PC-3 (cell line): ENCODE measurements around the gene ZSWIM8.

Source experiments
- EZH2 ChIP-seq: fragments of 300-600 bp; sonication (generic); IDR thresholded peaks from one replicate; pipeline ENCODE4 v1.6.1; 2017; ENCODE audit warnings: antibody characterized with exemption, mild to moderate bottlenecking, low read length; ENCODE audit not compliant: unreplicated experiment
- EZH2phosphoT487 ChIP-seq: fragments of 300-600 bp; sonication (generic); IDR thresholded peaks from 2 replicates; pipeline ENCODE4 v1.6.1; 2018; ENCODE audit warnings: mild to moderate bottlenecking, antibody characterized with exemption, low read length, borderline replicate concordance
- TF ChIP-seq, protein P1 (sequence below): fragments of 300-600 bp; sonication (generic); conservative IDR thresholded peaks from 2 replicates; pipeline ENCODE4 v1.5.1; 2017; ENCODE audit warnings: antibody characterized with exemption, low read depth, mild to moderate bottlenecking, low read length

DNA sequence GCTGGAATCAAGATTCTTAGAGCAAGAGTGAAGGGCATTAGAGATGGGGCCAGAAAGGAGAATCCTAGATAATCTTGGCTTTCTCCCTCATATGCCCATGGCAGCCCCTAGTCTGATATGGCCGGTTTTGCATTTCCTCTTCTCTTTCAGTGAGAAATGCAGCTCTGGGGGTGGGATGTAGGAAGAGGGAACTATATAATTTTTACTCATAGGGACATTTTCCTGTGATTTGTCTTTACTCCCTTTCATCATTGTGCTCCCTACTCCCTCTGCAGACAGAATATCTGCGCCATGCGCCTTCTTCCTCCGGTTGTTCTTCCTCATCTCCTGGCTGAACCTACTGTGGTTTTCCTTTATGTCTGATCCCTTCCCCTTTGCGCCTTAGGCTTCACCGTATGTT, 20.3 kb upstream of the ZSWIM8 start:
- TF ChIP-seq, protein P1, sequence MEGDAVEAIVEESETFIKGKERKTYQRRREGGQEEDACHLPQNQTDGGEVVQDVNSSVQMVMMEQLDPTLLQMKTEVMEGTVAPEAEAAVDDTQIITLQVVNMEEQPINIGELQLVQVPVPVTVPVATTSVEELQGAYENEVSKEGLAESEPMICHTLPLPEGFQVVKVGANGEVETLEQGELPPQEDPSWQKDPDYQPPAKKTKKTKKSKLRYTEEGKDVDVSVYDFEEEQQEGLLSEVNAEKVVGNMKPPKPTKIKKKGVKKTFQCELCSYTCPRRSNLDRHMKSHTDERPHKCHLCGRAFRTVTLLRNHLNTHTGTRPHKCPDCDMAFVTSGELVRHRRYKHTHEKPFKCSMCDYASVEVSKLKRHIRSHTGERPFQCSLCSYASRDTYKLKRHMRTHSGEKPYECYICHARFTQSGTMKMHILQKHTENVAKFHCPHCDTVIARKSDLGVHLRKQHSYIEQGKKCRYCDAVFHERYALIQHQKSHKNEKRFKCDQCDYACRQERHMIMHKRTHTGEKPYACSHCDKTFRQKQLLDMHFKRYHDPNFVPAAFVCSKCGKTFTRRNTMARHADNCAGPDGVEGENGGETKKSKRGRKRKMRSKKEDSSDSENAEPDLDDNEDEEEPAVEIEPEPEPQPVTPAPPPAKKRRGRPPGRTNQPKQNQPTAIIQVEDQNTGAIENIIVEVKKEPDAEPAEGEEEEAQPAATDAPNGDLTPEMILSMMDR: no peak
- TF ChIP-seq EZH2: no peak
- TF ChIP-seq EZH2phosphoT487: no peak
